ENCODE measurements around the gene CILP2.

GRCh38 chr19:19553670-19554069 lies 15.6 kb downstream of the CILP2 start:
- TF ChIP-seq CTCF (conservative IDR thresholded peaks at IDR 0.05 in 1 of 2, IDR thresholded peaks at IDR 0.05 in 1 of 2; ENCODE audit: low read depth in 1 of 2, low read length in 2 of 2) (no peak), EZH2 (IDR thresholded peaks at IDR 0.05; ENCODE audit: low read length, missing control alignments) (no peak)

Measured in fibroblast of lung (primary cell).